HG03469 (cell line): Measurements from ENCODE around the gene SMPX.

Experiments used
- ATAC-seq: cut with Tn5 transposase; IDR thresholded peaks from one replicate; pipeline ENCODE4 v1.9.1; 2021; ENCODE audit warnings: mild to moderate bottlenecking, moderate library complexity, moderate number of reproducible peaks; ENCODE audit not compliant: unreplicated experiment

The SMPX gene

DNA sequence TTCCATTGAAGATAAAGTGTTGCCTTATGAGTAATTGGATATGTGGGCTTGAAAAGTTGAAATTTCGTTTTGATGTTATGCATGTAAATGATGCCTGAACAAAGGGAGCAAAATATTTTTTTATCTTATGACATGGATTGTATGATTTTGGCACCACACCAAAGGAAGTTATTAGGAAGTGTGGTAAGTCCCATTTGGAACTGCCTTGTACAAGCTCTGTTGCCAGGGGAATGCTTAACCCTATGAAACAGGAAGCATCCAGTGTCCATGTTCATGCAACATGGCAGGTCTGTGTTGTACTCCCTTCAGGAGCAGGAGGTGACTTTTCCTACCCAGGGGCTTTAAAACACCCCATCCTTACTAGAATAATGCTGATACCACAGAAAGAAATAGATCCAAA lies 13.2 kb downstream of the SMPX start:
- no peak for ATAC-seq

DNA sequence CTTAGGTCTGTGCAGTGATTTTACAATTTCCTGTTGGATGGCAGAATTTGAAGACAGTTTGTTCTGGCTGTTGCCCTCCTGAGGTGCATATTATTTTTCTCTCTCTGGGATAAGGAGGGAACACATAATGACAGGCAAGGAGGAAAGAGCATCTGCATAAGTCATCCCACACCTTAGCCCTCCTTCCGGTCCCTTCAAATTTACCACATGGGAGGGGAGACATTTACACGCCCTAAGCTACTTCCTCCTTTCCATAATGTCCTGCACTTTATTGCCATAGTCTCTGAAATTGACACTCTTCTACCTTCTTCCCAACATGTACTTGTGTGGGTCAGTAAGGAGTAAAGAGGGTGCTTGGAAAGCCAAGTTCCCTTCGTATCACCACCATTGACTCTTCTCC lies 13.9 kb downstream of the SMPX start:
- no peak for ATAC-seq

DNA sequence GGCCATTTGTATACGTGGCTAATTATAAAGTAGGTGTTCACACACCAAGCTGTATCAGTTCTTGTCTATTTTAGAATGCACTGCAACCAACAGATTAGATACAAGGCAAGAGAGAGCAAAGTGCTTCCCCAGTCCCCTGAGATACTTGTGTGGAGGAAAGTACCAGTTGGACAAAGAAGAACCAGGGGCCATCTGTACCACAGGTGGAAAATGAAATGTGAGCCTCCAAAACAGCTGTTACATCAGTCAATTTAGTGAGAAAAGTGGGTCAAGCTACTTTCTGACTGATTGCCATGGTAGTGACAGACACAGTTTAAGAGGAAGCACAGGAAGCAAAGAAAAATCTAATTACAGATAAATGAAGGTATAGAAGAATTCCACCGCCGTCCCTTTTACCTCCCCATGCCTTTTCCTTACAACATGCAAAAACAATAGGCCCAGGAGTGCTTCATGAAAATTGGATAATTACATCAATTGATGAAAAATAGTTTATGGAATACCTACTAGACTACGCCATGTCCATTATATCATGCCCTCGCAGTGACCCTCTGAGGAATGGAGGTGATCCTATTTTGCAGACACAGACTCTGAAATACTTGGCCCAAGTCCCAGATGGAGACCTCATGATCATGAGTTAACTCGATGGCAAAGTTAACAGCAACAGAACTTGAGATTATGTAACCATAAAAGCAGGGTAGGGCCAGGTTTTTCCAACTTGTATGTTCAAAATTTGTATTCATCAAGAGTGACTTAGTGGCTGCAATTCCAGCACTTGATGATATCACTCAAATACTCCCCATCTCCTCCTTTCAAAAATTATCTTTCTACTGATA lies 15.8 kb downstream of the SMPX start:
- no peak for ATAC-seq

DNA sequence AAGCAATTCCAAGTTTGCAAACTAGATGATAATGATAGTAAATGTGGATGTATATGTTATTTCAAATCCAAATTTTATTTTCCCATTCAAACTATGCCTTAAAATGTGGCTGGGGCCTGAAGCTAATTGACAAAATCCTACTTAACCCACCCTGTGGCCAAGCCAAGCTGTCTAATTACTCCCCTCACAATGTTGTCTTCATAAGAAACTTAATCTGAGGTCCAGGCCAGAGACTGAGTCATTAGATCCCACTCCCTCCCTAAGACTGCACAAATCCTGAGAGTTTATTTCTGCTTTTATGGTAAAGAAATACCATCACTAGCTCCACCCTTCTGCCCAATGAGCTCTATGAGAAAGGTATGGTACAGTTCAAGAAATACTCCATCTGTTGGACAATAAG lies 16.6 kb downstream of the SMPX start:
- ATAC-seq = no peak

GRCh38 chrX:21740329-21741274 lies 17.3 kb downstream of the SMPX start:
- ATAC-seq = no peak

- ATAC-seq = no peak
These were observed 19.0 kb downstream of the SMPX start for GRCh38 chrX:21738950-21739287.

DNA sequence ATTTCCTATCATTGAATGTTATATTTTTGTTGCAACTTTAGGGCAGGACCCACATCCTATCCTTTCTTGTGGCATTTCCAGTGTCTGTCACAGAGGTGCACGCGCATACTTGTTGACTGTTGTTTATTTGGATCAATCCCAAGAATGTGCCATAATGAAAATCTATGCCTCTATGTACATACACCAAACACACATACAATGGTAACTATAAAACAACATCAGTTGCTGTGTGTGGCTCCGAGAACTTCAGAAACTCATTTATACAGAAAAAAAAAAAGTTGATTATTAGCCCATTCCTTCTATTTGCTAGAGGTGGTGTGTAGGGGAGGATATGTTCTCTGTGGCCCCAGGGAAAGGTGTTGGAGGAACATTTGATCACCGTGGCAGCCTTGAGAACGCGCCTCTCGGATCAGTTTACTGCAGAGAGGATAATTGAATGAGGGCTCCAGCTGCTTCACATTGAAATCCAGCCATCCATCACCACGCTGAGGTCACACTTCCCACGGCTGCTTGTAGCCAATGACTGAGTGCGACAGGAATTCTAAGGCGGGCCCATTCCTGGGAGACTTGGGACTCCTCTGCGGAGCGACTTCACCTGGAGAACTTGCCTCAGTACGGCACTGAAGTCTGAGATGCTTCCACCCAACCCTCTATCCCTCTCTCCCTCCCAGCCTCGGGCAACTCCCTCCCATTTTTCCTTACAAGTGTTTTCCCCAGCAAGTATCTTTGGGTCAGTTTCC lies 19.5 kb downstream of the SMPX start:
- no peak for ATAC-seq

- ATAC-seq = no peak
These were observed 22.2 kb downstream of the SMPX start for GRCh38 chrX:21735768-21736127.

DNA sequence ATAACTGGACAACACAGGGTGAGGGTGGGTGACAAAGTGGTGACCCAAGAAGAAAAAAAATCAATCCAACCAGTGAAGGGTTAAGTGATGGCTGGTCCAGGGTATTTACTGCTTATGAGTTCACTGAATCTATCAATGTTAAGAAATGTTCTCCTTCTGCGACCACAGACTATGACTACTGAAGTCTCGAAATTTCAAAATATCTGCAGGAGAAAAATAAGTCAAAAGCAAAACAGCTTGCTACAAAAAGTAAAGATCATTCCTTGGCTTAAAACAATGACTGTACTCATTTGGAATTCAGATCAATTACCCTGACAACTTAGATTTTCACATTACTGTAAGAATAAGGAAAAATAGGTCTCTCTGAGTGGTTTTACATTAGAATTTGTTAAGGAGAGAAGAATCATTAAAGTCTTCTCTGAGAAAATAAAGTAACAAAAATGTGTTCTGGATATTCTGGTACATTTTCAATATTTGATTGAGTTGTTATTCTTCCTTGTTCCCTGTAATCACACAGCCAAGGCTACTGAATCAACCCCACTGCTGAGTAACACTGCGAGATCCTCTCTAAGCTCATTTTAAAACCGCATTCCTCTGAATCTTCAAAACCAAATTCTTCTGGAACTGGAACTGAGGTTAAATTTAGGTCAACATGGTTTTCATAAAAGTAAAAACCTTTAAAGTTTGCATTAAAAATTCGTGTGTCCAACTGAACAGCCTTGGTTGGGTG lies 22.7 kb downstream of the SMPX start:
- ATAC-seq = no peak

GRCh38 chrX:21734175-21734574 lies 23.7 kb downstream of the SMPX start:
- ATAC-seq = no peak

GRCh38 chrX:21733705-21734104 lies 24.2 kb downstream of the SMPX start:
- ATAC-seq = no peak

DNA sequence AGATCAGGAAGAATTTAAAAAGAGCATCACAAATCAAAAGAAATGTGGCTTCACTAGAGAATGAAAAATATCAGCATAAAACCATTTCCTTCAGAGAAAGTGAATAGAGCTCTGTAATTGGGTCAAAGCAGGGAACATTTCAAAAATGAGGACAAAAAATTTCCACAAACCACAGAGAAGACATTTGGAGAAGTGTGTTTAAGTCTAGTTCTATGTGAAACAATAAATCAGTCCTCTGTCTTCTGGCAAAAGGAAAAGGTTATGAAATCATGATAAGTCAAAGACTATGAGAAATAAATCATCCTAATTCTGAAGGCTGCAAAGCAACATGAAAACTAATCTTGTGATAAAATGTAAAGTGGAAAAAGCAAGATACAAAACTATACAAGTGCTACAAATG lies 27.9 kb downstream of the SMPX start:
- ATAC-seq = no peak

DNA sequence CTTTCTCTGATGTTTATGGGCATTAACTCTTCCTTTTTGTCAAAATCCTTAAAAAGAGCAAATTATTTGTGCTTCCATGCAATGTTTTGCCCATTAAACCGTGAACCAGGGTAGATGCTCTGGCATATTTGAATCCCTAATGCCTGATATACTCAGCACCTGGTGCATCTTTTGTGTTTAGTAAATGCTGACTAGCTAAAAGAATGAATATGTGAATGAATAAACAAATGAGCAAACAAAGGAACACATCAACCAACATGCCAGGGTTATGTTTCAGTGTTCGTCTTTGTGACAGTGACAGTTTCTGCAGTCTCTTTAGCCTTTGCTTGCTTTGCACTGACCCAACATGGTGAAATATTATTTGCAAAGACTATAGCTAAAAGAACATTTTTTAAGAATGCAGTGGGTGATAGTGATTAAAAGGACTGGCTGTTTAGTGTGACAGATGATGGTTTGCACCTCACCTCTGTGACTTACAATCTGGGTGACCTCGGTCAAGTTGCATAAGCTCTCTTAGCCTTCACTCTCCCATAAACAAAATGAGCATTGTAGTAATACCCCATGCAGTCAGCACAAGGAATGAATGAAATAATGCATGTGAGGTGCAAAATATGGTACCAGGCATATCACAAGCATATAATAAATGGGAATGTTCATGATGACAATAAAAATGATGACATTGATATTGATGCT lies 29.5 kb downstream of the SMPX start:
- ATAC-seq = no peak

DNA sequence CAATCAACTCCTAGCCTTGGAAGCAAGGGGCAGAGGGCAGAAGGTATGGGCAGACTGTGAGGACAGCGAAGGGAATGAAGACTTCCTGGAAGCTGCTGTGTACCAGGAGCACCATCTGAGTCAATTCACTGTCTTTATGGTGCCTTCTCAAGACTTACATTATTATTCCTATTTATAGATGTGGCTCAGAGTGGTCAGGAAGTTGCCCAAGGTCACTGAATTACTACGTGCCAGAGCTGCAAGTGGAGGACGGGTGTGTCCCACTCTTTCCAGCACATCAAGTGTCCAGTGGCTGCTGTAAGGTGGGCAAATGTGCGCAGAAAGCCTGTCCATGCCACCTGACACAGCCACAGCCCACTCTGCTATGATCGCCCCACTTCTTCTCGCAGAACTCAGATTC lies 32.0 kb downstream of the SMPX start:
- ATAC-seq = no peak

DNA sequence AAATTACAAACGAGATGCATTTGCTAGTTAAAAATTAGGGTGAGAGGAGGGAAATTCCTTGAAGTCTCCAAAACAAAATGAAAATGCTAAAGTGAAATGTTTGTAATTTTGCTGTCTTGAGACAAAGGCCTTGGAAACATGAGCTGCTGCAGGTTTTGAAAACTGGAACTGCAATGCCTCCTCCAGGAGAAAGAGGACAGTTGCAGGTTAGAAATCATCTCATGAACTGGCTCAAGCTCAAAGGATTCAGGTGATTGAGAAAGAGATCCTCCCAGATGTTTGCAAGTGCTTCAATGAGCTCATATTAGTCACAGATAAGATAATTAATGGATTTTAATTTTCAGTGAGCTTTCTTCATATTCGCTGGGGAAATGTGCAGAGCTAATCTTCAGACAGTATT lies 32.4 kb downstream of the SMPX start:
- ATAC-seq = no peak

- no peak for ATAC-seq
These were observed 34.1 kb downstream of the SMPX start for GRCh38 chrX:21723814-21724213.

GRCh38 chrX:21723084-21723483 lies 34.8 kb downstream of the SMPX start:
- no peak for ATAC-seq

DNA sequence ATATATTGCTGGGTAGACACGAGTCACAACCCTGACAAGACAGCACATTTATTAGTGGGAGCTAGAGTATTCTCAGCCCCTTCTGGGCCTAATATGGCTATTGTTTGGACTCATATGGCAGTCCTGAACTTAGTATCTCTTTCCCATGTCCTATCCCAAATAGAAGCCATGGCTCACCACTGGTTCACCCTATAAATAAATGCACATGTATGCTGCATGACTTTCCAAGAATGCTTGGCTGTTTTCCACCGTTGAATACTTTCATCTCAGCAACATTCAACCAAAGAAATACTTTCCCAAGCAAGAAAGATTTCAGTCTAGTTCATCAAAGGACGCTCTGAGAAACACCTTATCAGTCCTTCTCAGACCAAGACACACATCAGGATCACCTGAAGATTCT lies 36.7 kb downstream of the SMPX start:
- ATAC-seq = no peak

- no peak for ATAC-seq
These were observed 39.3 kb downstream of the SMPX start for GRCh38 chrX:21718575-21718974.

DNA sequence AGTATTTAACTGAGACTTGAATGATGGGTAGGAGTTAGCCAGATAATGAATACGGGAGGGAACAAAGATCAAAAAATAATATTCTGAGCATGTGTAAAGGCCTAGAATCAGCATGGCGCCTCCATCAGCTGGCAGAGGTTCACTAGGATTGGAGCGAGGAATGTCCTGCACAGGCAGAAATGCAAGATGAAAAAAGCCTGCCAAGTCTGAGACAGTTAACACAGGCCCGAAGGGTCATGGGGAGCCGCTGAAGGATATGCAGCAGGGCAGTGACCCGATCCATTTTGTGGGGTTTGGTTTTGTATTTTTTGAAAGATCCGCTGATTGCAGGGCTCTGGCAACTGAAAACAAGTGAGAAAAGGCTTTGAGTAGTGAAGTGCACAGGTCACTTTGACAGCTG lies 40.1 kb downstream of the SMPX start:
- ATAC-seq = no peak
